ENCODE data around the gene WDR27. TPM values are rescaled to one million over a fixed set of nuclear protein-coding genes. Genes with fewer than 3 reads are reported as not detected.

Gene WDR27
- total RNA-seq, 1 donor from 2014 or later, result 59.0 TPM

DNA sequence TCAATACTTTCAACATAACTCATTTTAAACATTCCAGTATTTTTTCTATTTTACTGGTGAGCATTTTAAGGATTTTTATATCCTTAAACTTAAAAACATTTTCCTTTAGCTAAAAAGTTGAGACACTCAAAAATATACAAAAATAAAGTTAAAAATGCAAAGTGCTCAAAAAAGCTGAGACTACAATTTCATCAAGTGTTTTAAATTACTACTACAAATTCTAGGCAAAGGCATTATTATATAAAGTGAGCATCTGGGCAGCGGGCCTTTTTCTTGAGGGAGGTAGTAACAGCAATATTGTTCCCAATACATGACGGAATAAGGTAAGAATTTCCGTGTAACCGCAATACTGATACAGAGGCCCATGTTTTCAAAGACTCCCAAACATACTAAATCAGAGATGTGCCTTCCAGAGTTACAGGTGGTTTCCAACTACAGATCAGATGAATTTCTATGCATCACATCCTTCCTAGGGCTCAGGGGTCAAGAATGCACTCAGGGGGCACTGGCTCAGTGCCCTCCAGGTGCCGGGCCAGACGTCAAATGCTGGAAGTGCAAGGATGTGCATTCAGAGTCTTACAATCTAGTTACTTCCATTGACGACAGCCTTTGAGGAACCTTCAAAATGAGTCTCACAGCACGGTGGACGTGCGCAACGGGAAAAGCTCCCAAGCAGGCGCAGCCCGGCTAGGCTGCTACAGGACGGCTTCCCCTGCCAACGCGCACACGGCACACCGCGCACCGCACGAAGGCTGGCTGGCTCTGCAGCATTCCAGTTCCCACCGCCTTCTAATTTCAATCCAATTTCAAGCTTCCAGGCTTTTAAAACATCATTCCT lies 20.8 kb upstream of the WDR27 start:
- H3K9me3 Mint-ChIP-seq (ENCODE audit: unreplicated experiment), result no peaks in the 10 kb centered on the region
- peak; percentile 42 for DNase-seq (ENCODE audit: low spot score)

DNA sequence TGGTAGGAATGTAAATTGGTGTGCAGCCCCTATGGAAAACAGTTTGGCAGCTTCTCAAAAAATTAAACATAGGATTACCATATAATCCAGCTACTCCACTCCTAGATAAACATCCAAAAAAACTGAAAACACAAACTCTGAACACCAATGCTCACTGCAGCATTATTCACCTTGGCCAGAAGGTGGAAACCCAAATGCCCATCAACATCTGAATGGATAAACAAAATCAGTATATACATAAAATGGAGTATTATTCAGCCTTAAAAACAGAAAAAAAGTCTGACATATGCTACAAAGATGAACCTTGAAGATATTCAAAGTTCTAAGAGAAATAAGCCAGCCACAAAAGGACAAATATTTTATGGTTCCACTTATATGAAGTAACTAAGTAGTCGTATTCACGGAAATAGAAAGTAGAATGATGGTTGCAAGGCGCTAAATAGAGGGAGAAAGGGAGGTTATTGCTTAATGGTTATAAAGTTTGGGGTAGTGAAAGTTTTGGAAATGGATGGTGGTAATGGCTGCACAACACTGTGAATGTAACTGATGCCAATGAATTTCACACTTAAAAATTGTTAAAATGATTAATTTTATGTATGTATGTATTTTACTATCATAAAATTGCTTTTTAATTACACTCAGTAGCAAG lies 18.5 kb upstream of the WDR27 start:
- DNase-seq (ENCODE audit: low spot score), result no peak
- TF ChIP-seq CTCF (IDR thresholded peaks at IDR 0.05; ENCODE audit: unreplicated experiment), result no peak
- Mint-ChIP-seq H3K9me3 (ENCODE audit: unreplicated experiment) (no peaks in the 10 kb centered on the region), H3K4me3 (ENCODE audit: unreplicated experiment) (no peak overlapping the region), H3K27me3 (ENCODE audit: unreplicated experiment) (peaks cover 6% of the 10 kb centered on the region), H3K36me3 (ENCODE audit: low read depth, unreplicated experiment) (peaks cover 4% of the 10 kb centered on the region), H3K27ac (ENCODE audit: unreplicated experiment) (no peak overlapping the region), H3K4me1 (ENCODE audit: unreplicated experiment) (peaks cover 8% of the 10 kb centered on the region)

More for the DNA sequence above, 20.8 kb upstream of the WDR27 start:
- Mint-ChIP-seq H3K36me3 (ENCODE audit: low read depth, unreplicated experiment) (peaks cover 5% of the 10 kb centered on the region), H3K27ac (ENCODE audit: unreplicated experiment) (peak overlapping the region; percentile 2), H3K27me3 (ENCODE audit: unreplicated experiment) (peaks cover 8% of the 10 kb centered on the region), H3K4me3 (ENCODE audit: unreplicated experiment) (peak overlapping the region; percentile 93), H3K4me1 (ENCODE audit: unreplicated experiment) (peaks cover 19% of the 10 kb centered on the region)
- no peak for TF ChIP-seq CTCF (IDR thresholded peaks at IDR 0.05; ENCODE audit: unreplicated experiment)

- no peak for DNase-seq (ENCODE audit: low spot score)
- H3K4me3 Mint-ChIP-seq (ENCODE audit: unreplicated experiment), result no peak overlapping the region
- peaks cover 5% of the 10 kb centered on the region for H3K36me3 Mint-ChIP-seq (ENCODE audit: low read depth, unreplicated experiment)
- H3K4me1 Mint-ChIP-seq (ENCODE audit: unreplicated experiment), result peaks cover 4% of the 10 kb centered on the region
- peaks cover 2% of the 10 kb centered on the region for H3K27me3 Mint-ChIP-seq (ENCODE audit: unreplicated experiment)
- no peak overlapping the region for H3K27ac Mint-ChIP-seq (ENCODE audit: unreplicated experiment)
- no peaks in the 10 kb centered on the region for H3K9me3 Mint-ChIP-seq (ENCODE audit: unreplicated experiment)
- TF ChIP-seq CTCF (IDR thresholded peaks at IDR 0.05; ENCODE audit: unreplicated experiment), result no peak
Observed at GRCh38 chr6:169719117-169719516, 17.3 kb upstream of the WDR27 start.

- DNase-seq (ENCODE audit: low spot score), result no peak
- Mint-ChIP-seq H3K27ac (ENCODE audit: unreplicated experiment) (no peak overlapping the region), H3K36me3 (ENCODE audit: low read depth, unreplicated experiment) (peaks cover 5% of the 10 kb centered on the region), H3K4me3 (ENCODE audit: unreplicated experiment) (no peak overlapping the region), H3K27me3 (ENCODE audit: unreplicated experiment) (no peaks in the 10 kb centered on the region), H3K9me3 (ENCODE audit: unreplicated experiment) (no peaks in the 10 kb centered on the region), H3K4me1 (ENCODE audit: unreplicated experiment) (no peaks in the 10 kb centered on the region)
- TF ChIP-seq CTCF (IDR thresholded peaks at IDR 0.05; ENCODE audit: unreplicated experiment), result no peak
Observed at GRCh38 chr6:169714595-169714994, 12.8 kb upstream of the WDR27 start.

DNA sequence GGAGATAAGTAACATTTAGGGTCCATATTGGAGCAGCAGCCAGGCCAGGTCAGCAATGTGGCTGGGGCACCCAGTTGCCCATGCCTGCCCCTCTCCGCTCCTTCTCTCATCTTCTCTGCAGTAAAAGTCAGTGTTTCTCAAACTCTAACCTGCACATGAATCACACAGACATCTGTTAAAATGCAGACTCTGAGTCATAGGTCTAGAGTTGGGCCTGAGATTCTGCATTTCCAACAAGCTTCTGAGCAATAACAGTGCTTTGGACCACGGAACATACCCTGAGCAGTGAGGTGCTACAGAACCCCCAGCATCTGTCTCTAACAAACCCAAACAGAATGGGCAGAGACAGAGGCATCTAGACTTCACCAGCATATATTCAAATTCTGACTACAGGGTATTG lies 12.3 kb upstream of the WDR27 start:
- Mint-ChIP-seq H3K4me3 (ENCODE audit: unreplicated experiment) (no peak overlapping the region), H3K27ac (ENCODE audit: unreplicated experiment) (no peak overlapping the region), H3K36me3 (ENCODE audit: low read depth, unreplicated experiment) (peaks cover 5% of the 10 kb centered on the region), H3K4me1 (ENCODE audit: unreplicated experiment) (no peaks in the 10 kb centered on the region), H3K27me3 (ENCODE audit: unreplicated experiment) (no peaks in the 10 kb centered on the region), H3K9me3 (ENCODE audit: unreplicated experiment) (no peaks in the 10 kb centered on the region)
- DNase-seq (ENCODE audit: low spot score), result no peak
- TF ChIP-seq CTCF (IDR thresholded peaks at IDR 0.05; ENCODE audit: unreplicated experiment), result no peak
